NCI-H146 treated with DMSO at 0.1 percent for 48 hours (cell line): ENCODE data around the gene TPM3.
"Not testable (repeated sequence)": the region's sequence is repeated elsewhere in the genome, so short reads cannot be mapped to it uniquely, and the experiment has no call there.

Experiments used
- DNase-seq: peaks from one replicate; lab custom pipeline; 2025; ENCODE audit not compliant: unreplicated experiment; lab: John Stamatoyannopoulos, UW

The TPM3 gene

DNA sequence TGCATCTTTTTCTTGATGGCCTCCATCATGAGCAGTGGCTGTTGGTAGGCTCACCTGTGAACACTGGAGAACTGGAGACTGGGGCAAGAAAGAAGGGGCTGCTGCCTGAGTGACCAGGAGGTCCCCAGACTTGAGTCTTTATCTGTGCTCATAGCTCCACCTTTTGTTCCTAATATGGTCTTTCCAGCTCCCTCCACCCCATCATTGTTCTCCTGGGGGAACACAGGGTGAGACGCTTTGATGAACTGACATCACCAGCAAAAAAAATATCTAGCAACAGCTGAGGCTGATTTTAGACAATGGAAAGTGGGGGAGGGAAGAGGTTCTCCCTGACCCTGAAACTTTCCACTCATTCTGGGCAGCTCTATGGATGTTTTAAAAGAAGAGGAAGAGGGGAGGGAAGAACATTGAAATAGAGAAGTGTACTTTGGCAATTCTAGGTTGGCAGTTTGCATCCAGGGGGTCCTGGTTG lies at the start of gene TPM3:
TPM3 (minus strand) TSS at position 111 of the 472 bp plus-strand sequence; CDS start at position 29, 82 bp downstream.
- DNase-seq, result peak; percentile 46

DNA sequence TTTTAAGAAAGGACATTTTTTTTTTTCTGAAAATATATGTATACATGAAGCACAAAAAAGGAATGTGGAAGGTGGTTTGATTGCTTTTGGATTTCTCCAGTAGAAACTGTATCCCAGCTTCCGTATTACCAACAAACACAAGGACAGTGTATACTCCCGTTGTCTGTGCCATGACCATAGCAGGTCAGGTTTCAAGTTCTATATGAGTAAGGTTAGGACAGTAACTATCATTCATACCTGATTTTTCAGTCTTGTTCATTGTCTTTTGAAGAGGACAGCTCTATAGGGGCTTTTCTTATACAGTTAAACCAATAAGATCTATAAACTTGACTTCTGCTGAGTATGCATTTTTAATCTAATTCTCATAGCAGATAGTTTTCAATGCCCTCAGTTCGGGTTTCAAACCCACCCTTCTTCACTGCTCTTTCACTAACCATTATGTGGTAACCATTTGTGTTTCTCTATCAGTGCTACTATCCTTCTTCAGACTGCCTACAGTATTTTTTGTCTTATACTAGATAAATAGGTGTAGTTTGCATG lies 48.5 kb upstream of the TPM3 start:
- DNase-seq, result no peak

DNA sequence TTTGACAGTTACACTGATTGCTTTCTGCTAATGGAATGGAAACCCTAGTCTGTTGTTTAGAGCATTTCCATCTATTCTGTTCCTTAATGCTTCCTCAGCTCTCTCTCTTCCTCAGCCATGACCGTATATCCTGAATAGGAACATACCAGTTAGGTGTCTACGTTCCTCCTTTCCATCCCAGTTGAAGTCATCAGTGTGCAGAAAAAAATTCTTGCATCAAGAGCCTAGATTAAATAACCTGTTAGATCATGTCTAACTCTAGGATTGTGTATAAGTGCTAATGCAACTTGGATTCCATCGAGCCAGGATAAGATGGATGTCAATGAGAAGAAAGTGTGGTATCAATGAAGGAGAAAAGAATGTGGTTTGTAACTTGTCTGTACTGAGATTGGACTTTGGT lies 47.6 kb upstream of the TPM3 start:
- DNase-seq, result no peak

DNA sequence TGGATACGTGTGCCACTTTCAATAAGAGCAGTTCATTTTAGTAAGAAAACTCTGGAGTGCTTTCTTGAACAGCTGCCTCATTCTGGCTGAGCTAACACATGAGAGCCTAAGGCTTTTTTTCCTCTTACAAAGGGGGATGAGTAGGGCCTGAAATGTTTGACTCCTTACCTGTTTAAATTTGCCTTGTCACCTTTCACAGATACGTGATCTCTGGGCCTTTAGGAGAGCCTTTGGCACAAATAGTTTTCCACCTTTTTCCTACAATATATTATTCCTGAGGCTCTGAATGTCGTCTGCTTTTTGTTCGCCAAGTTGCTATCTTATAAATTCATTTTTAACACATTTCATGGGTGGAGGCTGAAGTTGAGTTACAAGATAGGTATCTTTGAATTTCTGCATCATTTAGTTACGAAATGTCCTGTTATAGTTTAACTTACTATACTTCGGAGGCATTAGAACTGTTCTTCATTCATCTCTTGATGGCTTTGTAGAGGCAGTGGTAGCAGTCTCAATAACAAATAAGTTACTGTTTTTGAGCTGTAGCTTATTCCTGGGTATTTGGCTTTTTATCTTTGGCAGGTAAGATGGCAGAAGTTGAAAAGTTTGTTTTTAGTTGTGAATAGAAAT lies 46.1 kb upstream of the TPM3 start:
- DNase-seq, result no peak

DNA sequence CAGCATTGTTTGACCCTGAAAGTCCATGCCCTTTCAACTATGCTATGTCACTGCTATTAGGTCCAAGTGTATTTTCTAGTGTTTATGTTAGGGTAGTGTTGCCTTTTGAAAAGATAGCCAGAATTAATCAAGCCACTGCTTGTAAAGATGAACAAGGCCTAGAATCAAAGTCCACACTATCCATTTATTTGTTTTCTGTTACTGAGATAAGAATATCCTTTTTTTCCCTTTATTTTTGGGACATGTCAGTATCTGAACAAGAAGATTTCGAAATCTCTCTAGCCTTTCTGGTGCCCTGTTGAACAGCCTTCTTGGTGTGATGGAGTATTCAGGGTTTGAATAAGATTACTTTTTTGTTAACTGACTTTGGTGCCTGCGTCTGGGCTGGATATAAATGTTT lies 45.5 kb upstream of the TPM3 start:
- no peak for DNase-seq

DNA sequence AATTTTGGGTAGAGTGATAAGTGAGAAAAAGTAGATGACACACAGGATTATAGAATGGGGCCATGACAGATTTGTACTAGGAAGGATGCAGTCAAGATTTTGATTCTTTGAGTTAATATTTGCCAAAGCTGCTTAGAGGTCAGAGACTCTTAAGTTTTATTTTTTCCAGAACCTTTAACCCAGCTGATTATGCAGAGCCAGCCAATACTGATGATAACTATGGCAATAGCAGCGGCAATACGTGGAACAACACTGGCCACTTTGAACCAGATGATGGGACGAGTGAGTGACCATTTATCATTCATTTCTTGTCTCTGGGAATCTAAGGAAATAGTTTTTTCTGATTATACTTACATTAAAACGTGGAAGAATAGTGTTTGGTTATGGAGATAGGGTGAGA lies 45.0 kb upstream of the TPM3 start:
- no peak for DNase-seq

DNA sequence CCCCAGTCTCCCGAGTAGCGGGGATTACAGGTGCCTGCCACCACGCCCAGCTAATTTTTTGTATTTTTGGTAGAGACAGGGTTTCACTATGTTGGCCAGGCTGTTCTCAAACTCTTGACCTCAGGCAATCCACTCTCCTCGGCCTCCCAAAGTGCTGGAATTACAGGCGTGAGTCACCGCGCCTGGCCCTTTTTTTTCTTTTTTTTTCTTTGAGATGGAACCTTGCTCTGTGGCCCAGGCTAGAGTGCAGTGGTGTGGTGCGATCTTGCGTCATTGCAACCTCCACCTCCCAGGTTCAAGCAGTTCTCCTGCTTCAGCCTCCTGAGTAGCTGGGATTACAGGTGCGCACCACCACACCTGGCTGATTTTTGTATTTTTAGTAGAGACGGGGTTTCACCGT lies 41.2 kb upstream of the TPM3 start:
- not testable (repeated sequence) for DNase-seq

DNA sequence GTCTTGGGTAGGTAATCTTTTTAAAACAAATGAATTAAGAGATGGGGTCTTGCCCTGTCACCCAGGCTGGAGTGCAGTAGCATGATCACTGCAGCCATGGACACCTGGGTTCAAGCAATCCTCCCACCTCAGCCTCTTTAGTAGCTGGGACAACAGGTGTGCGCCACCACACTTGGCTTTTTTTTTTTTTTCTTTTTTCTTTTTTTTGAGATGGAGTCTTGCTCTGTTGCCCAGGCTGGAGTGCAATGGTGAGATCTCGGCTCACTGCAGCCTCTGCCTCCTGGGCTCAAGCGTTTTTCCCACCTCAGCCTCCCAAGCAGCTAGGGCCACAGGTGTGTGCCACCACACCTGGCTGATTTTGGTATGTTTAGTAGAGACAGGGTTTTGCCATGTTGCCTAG lies 39.2 kb upstream of the TPM3 start:
- not testable (repeated sequence) for DNase-seq

DNA sequence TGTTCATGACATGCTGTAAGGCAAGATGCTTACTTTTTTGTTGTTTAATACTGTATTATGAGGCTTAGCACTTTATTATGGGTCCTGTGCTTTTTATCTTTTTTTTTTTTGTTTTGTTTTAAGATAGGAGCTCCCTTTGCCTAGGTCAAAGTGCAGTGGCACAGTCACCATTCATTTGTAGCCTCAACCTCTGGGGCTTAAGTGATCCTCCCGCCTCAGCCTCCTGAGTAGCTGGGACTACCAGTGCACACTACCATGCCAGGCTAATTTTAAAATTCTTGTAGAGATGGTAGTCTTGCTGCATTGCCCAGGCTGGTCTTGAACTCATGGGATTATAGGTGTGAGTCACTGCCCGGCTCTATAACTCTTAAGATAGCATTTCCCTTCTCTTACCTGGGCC lies 33.5 kb upstream of the TPM3 start:
- no peak for DNase-seq

DNA sequence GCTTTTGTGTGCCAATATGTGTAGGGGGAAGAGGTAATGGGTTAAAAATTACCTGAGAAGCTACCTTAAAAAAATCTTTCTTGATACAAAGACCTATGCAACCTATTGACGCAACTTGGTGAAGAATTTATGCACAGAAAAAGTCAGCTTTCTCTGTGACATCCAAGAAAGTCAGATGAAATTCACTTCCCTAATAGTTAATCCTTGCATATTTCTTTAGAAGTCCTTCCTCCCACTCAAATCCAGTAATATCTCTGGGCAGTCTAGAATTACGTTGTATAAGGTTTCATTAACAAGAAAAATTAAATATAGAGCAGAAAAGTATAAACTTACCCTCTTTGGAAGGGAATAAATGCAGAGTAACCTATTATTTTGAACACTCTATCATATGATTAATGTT lies 31.7 kb upstream of the TPM3 start:
- DNase-seq, result no peak

DNA sequence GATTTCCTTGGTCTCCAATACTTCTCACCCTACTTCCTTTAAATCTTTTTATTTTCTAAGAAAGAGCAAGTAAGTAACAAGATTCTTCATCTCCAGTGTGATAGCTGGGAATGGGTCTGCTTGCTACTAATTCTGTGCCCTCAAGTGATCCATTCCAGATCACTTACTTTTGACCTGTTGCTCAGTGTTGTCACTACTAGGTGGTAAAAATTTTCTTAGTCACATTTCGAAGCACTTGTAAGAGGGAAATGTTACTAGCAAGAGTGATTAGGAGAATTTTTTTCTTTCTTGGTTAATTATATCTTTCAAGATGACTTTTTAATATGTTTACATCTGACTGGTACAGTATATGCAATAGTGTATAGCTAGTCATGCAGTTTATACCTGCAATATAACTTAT lies 31.0 kb upstream of the TPM3 start:
- no peak for DNase-seq

DNA sequence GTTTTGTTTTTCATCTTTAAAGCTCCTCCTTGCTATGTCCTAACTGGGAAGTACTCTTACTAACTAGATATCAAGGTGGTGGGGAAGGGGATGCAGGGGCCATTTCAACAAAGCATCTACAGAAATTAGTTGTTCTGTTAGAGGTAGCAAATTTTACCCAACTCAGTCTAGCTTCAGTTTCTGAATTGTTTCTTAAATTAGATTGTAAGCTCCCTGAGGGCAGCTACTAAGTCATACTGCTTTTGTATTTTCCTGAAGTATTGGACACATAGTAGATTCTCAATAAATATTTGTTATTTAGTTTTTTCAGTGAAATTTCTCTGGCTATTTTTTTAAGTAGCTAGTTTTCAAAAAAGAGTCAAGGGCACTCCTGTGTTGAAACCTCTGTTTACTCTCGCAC lies 30.6 kb upstream of the TPM3 start:
- DNase-seq, result no peak

DNA sequence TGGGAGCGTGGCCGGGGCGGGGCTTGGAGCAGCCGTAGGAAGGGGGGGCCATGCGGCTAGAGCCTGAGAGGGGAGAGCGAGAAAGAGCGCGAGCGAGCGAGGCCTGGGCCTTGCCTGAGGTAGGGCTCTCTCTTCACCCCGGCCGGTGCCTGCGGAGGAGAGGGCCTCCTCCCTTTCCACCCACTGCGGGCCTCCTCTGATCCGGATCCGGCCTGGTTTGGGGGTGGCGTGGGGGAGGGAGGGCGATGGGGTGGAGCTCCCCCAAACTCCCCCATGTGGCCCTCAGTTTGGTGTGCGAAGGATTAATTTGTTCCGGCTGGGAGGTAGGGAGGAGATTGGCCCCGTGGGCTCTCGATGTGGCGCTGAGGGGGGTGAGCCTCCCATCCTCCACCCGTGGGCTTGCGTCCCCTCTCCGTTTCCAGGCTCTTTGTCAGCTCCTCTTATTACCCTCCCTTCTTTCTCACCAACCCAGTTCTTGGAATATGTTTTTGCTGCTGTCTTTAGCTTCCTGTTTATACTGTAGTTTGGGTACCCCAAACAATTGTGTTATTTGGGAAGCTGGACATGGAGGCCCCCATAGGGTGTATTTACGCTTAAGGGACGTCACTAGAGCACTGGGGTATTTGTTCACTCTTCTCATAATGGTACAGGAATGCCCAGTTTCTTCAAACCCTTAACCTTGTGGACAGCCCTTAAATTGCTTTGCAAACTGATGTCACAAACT lies 29.5 kb upstream of the TPM3 start:
- peak; percentile 11 for DNase-seq

DNA sequence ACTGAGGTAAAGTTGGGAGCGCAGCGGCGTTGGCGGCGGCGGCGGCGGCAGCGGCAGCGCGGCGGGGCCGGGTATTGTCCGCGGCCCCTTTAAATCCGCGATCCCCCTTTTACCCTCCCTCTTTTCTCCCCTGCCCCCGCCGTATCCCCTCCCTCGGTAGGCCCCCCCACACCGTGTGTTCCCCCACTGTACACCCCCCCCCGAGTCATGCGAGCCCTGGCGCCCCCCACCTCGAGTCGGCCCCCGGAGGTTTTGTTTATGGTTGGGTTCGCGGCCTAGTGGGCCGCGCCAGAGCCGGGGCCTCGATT lies 29.0 kb upstream of the TPM3 start:
- no peak for DNase-seq

DNA sequence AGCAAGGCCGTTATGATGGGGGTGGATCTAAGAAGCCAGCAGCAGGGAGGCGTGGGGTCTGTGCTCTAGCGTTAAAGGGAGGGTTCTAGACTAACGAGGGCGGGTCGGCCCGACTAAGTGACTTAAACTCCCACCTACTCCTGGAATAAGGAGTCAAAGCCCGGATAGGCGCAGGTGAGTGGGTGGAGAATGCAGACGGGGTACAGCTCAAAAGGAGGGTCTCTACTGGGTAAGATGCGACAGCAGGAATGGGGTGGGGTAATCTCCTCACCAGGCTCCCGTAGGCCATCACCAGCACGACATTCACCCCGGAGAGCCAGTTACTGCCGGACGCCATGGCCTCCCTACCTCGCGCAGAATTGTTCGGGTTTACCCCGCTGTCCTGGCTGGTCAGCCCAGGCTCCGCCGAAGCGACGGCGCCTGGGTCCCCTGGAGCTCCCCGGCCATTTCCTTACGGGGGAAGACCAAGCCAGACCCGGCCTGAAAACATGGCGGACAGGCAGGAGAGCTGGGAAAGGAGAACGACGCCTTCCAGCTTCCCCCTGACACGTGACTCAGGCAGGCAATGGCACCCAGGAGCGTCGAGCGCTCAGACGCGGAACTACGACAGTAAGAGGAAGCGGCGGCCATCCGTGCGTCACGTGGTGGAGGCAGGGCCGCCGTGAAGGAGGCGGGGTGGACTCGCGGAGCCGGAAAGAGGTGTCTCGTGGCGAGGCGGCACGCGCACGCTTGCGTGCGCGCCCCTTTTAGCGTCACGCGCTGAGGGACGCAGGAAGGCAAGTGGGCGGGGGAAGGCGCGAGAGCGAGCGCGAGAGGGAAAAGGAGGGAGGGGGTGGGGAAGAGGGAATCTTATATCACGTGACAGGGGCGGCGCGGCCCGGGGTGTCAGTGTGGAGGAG lies 28.4 kb upstream of the TPM3 start, which contains the start of gene UBAP2L:
UBAP2L (plus strand) TSS at position 885 of the 899 bp plus-strand sequence. CDS start 4,169 bp downstream, outside the sequence.
- DNase-seq, result peak; percentile 97

DNA sequence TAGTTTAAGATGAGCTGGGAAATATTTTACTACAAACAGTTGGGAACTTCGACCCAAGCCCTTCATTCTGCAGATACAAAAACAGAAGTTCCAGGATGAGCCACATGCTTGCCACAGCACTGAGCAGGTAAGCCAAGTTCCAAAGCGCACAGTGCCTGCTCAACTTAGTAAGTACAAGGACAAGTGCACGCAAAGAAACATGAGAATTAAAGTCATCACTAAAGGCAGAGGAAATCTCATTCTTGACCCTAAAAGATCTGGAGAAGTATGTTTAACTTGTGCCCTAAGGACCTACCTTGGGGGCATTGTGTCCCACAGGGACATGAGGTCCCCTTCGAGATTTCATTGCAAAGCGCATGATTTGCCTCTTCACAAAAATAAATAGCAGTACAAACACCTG lies 27.6 kb upstream of the TPM3 start:
- no peak for DNase-seq

DNA sequence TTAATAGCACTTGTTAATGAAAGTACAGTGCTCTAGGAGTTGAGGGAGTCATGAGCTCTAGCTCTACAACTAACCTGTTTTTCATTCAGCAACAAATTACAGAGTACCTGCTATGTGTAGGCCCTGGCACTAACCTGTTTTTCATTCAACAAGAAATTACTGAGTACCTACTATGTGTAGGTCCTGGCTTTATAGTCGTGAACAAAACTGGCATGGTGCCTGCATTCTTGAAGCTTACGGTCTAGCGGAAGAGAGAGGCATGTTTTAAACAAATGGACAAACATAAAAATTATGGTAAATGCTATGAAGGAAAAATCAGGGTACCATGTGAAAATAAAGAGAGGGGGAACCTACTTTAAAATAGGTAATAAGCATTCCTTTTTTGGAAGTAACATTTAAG lies 26.6 kb upstream of the TPM3 start:
- DNase-seq, result no peak

DNA sequence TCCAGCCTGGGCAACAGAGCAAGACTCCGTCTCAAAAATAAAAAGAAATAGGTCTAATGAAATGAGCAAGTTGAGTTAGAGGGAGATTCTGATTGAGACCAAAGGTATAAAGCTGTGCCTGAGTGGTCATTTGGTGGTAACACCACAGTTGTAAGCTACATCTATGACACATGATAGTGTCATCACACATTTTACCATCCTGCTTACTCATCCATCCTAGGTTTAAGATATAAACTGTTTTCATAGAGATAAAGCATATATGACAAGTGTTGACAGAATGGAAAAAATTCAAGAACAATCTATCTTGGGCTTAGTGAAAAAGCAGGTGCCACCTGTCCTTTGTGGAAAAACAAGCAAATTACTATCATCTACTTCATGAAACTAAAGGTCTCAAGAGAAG lies 21.4 kb upstream of the TPM3 start:
- DNase-seq, result no peak

DNA sequence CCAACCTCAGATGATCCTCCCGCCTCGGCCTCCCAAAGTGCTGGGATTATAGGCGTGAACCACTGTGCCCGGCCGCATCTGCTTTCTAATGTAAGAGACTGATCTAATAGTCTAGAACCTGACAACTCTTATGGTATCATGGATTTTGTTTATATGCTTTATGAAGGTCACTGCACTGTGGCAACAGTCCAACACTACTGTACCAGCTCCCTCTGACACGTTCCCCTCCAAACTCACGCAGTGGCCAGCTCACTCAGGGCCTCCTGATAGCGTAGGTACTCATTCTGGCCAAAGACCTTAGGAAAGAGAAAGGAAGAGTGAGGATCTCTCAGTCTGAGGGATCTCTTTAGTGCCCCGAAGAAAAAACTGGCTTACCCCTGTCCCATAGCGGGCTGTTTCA lies 20.2 kb upstream of the TPM3 start:
- DNase-seq, result no peak

DNA sequence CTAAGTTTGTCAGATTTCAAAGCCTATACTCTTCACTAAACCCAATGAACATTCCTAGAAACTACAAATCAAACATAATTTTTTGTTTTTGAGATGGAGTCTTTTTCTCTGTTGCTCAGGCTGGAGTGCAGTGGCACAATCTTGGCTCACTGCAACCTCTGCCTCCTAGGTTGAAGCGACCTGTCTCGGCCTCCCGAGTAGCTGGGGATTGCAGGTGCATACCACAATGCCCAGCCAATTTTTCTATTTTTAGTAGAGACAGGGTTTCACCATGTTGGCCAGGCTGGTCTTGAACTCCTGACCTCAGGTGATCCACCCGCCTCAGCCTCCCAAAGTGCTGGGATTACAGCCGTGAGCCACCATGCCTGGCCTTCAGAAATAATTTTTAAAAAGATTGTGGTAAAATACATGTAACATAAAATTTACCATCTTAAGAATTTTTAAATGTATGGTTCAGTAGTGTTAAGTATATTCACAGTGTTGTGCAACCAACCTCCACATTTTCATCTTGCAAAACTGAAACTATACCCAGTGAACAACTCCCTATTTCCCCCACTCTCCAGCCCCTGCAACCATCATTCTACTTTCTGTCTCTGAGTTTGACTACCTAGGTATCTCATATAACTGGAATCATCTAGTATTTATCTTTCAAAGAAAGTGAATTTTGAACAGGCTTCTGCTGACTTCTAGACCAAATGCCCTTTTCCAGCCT lies 16.9 kb upstream of the TPM3 start:
- no peak for DNase-seq

DNA sequence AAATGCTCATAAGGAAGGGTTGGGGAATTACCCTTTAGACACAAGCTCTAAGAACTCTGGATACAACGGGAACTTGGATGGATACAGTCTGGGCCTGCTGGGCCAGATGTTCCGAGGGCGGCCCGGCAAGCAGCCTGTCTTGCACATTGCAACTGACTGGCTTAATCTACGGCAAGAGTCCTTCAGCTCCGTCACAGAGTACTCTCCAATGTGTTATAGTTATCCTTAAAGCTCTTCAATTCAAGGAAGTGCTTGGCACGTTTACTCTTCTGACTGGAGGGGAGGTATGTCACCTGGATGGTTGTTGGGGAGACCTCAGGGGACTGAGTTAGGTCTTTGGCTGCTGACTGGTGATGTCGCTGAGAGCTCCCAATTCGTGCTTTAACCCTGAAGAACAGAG lies 15.4 kb upstream of the TPM3 start:
- DNase-seq, result no peak
